Smooth muscle cell of the pulmonary artery (primary cell): ENCODE measurements around the gene RAB19. TPM values are rescaled to one million over a fixed set of nuclear protein-coding genes. Genes with fewer than 3 reads are reported as not detected.

Source experiments
- total RNA-seq: library from RNA; depleted of rRNA; stranded (reverse); fragments of >200 nt; gene quantifications from 2 replicates; pipeline ENCODE4 v1.2.3, GENCODE V29; 2014

The RAB19 gene
- total RNA-seq: not detected in 2 replicates

GRCh38 chr7:140403878-140404564 is at the start of gene RAB19:
Gene RAB19 (plus strand): TSS chr7:140404058. CDS start chr7:140407647, 3,589 bp downstream.

GRCh38 chr7:140397784-140398750 is 5.8 kb upstream of the RAB19 start, which contains the start of gene SLC37A3:
Gene SLC37A3 (minus strand): TSS chr7:140398530. CDS start chr7:140382526, 16,004 bp downstream.

Other genes starting within 250 kb of the RAB19 start
- 5.0 and 6.5 TPM in 2 replicates for gene KDM7A, start 227.1 kb upstream of the RAB19 start, total RNA-seq
- 48.8 and 68.7 TPM in 2 replicates for gene SLC37A3, start 5.5 kb upstream of the RAB19 start, total RNA-seq
- 67.1 and 76.5 TPM in 2 replicates for gene MKRN1, start 75.4 kb downstream of the RAB19 start, total RNA-seq
- 4.8 and 7.9 TPM in 2 replicates for gene DENND2A, start 236.8 kb downstream of the RAB19 start, total RNA-seq